Astrocyte (in vitro differentiated cells and primary cell): ENCODE data around the gene CTIF.

Source experiments
- EZH2 ChIP-seq: IDR thresholded peaks from 2 replicates; pipeline ENCODE4 v1.6.1; 2012; ENCODE audit warnings: mild to moderate bottlenecking, low read length, inconsistent platforms; ENCODE audit not compliant: insufficient read depth
- TF ChIP-seq, protein P1 (sequence below): IDR thresholded peaks from 2 replicates; pipeline ENCODE4 v1.5.1; 2011; ENCODE audit warnings: low read depth, mild to moderate bottlenecking, inconsistent platforms, low read length, moderate library complexity; ENCODE audit not compliant: insufficient read depth

DNA sequence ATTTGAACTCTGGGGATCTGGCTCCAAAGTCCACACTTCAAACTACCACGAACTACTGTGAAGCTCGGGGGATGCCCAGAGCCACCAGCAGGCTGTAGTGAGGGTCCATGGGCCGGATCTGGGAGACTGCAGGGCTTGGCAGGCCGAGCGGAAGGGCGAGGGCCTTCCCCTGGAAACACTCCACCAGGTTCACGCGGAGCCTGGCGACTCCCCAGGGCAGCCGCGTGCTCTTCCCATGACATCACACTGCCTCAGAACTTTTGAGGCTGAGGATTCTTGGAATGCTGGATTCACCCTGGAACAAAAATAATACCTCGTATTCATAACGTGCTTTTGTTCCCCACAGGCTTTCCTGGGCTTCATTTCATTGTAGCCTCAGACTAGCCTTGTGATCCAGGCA lies 210.9 kb downstream of the CTIF start:
- TF ChIP-seq, protein P1, sequence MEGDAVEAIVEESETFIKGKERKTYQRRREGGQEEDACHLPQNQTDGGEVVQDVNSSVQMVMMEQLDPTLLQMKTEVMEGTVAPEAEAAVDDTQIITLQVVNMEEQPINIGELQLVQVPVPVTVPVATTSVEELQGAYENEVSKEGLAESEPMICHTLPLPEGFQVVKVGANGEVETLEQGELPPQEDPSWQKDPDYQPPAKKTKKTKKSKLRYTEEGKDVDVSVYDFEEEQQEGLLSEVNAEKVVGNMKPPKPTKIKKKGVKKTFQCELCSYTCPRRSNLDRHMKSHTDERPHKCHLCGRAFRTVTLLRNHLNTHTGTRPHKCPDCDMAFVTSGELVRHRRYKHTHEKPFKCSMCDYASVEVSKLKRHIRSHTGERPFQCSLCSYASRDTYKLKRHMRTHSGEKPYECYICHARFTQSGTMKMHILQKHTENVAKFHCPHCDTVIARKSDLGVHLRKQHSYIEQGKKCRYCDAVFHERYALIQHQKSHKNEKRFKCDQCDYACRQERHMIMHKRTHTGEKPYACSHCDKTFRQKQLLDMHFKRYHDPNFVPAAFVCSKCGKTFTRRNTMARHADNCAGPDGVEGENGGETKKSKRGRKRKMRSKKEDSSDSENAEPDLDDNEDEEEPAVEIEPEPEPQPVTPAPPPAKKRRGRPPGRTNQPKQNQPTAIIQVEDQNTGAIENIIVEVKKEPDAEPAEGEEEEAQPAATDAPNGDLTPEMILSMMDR, result no peak
- no peak for TF ChIP-seq EZH2
